Fibroblast of skin of right biceps (primary cell): Measurements from ENCODE around the gene RLN3.
"Not testable (repeated sequence)": the region's sequence is repeated elsewhere in the genome, so short reads cannot be mapped to it uniquely, and the experiment has no call there.

Experiments used
- DNase-seq: peaks from one replicate; pipeline ENCODE4 v3.0.0-alpha.2; 2013

The RLN3 gene

DNA sequence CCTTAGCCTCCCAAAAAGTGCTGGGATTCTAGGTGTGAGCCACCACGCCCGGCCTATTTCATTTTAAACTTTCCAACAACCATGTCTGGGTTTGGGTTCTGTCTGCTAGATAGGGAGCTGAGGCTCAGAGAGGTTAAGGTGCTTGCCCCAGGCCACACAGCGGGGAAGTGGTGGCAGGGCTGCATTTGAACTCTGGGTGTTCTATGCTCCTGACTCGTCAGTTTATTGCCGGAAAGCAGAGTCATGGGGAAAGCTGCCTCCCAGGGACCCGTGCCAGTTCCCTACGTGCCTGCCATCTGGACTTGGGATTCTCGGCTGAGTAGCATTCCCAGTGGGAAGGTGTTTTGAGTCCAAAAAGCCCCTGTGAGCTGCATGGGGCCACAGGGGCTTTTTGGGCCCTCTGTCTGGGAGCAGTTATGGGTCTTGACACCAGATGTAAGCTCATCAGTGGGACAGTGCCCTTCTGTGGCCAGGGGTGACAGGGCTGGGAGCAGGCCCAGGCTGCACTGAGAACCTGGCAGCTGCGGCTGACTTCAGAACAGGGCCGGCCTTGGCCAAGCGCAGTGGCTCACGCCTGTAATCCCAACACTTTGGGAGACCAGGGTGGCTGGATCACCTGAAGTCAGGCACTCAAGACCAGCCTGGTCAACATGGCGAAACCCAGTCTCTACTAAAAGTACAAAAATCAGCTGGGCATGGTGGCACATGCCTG lies 32.8 kb upstream of the RLN3 start:
- DNase-seq: peak; percentile 43

DNA sequence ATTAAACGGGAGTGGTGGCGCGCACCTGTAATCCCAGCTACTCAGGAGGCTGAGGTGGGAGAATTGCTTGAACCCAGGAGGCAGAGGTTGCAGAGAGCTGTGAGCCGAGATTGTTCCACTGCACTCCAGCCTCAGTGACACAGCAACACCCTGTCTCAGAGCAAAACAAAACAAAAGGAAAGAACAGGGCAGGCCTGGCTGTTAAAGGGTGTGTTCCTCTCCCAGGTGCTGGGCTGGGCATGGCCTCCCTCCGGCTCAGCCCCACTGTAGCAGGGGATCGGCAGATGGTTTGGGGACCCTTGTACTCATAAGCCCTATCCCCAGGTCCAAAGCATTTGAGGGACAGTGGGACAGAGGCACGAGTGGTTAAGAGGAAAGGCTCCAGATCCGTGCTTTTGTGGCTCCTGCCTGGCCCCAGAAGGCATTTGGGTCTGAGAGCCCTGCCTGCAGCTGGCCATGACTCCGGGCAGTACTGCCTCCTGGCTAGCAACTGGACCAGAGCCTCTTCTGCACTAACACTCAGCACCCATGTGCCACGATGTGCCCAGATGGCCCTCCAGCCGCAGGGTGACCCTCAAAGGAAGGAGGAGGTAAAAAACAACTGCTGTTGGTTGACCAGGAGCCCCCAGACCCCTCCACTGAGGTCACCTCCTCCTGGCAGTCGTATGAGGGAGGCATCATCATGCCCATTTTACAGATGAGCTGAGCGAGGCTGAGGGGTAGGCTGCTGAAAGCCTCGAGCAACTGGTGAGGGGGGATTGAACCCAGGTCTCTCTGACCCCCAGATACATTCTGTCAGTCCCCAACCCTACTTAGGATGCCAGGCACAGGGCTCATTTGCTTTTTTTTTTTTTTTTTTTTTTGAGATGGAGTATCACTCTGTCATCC lies 31.8 kb upstream of the RLN3 start:
- no peak for DNase-seq

DNA sequence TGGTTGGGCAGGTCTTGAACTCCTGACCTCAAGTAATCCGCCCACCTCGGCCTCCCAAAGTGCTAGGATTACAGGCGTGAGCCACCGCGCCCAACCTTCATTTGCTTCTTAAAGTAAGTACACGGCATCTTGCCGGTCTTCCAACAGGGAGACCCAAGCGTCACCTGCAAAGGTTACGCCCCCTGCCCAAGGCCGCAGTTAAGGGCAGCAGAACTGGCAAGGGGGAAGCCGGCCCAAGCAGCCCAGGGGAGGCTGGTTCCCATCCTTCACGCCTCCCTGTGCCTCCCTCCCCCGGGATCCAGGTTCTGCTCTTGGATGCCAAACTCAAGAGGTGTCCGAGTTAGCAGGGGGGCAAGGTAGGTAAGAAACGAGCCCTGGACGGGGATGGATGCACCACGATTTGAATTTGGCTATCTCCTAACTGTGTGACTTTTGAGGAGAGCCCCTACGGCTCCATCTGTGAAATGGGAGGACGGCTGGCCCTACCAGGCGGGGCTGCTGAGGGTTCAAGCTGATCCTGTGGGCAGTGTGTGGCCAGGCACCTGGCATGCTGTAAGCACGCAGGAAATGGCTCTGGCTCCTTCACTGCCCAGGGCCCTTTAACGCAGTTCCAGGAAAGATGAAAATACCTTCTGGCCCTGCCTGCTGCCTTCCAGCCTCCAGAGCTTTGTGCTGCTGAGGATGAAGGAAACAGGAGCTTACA lies 30.9 kb upstream of the RLN3 start:
- DNase-seq: no peak

DNA sequence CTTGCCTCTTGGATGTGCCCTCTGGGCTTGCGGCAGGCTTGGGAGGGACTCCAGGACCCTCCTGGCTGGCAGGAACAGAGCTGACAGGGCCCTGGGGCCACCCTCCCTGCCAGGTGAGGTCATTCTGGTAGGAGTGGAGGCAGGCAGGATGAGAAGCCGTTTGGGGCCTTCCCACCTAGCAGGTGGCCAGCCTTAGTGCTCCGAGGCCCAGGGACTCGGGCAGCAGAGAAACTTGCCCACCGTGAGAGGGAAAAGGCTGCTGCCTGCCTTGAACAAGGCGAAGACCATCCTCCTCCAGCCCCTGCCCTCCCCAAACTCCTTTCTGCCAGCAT lies 30.4 kb upstream of the RLN3 start:
- DNase-seq: no peak

DNA sequence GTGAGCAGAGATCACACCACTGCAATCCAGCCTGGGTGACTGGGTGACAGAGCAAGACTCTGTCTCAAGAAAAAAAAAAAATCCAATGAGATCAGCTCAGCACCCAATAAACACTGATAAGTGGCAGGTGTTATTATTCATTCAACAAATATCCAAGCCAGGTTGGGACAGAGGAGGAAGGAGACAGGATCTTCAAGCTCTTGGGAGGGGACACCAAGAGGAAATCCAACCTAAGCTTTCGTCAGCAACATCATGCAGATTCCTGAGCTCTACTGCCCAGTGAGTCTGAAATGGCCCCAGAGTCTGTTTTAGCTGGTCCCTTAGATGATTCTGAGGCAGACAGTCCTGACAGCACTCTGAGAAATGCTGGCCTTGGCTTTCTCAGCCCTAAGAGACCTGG lies 29.5 kb upstream of the RLN3 start:
- no peak for DNase-seq

DNA sequence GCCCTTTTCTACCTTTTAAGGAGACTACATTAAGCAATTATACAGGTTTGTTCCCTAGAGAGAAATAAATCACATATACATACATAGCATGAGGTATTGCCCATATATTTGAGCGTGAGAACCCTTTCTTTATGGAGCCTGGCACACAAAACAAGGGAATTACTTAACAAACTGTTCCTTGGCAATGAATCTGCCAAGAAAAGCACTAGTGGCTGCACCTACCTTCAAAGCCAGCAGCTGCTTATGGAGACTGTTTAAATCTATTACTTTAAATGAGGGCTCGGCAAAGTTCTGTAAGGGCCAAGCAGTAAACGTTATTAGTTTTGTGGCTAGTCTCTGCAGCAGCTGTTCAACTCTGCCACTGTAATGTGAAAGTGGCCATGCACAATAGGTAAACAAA lies 28.9 kb upstream of the RLN3 start:
- DNase-seq: no peak

DNA sequence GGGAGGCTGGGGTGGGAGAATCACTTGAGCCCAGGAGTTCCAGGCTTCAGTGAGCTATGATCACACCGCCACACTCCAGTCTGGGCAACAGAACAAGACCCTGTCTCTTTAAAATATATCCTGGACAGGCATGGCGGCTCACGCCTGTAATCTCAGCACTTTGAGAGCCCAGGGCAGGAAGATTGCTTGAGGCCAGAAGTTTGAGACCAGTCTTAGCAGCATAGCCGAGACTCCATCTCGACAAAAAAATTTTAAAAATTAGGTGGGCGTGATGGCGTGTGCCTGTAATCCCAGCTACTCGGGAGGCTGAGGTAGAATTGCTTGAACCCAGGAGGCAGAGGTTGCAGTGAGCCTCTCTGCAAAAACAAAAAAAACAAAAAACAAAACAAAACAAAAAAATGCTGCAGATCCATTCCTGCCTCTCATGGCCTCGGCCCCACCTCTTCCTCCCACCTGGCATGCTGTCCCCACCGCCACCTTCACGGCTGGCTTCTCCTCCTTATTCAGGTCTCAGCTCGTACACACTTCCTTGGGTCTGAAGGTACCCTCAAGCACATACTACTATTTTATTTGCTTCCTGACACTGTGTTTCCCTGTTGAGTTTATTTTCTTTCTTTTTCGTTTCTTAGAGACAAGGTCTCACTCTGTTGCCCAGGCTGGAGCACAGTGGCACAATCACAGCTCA lies 27.1 kb upstream of the RLN3 start:
- DNase-seq: no peak

DNA sequence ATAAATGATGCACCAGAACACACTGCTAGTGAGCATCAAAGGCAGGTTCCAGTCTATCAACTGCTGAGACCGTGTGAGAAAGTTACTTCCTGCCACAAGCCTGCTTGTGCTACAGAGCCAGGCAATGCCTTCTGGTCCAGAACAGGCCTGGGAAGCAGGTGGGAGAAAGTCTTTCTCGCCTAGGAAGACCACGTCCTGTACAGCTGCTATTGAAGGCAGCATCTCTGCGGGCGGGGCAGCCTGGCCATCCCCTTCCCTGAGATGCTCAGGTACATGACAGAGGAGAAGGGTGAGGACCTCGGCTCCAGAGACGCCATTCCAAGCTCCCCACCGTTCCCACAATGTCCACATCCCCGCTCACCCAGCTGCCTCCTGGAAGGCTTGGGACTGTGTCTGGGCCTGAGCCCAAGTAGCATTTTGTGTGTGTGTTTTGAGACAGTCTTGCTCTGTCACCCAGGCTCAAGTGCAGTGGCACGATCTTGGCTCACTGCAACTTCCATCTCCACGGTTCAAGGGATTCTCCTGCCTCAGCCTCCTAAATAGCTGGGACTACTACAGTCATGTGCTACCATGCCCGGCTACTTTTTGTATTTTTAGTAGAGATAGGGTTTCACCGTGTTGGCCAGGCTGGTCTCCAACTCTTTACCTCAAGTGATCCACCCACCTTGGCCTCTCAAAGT lies 25.2 kb upstream of the RLN3 start:
- DNase-seq: no peak

DNA sequence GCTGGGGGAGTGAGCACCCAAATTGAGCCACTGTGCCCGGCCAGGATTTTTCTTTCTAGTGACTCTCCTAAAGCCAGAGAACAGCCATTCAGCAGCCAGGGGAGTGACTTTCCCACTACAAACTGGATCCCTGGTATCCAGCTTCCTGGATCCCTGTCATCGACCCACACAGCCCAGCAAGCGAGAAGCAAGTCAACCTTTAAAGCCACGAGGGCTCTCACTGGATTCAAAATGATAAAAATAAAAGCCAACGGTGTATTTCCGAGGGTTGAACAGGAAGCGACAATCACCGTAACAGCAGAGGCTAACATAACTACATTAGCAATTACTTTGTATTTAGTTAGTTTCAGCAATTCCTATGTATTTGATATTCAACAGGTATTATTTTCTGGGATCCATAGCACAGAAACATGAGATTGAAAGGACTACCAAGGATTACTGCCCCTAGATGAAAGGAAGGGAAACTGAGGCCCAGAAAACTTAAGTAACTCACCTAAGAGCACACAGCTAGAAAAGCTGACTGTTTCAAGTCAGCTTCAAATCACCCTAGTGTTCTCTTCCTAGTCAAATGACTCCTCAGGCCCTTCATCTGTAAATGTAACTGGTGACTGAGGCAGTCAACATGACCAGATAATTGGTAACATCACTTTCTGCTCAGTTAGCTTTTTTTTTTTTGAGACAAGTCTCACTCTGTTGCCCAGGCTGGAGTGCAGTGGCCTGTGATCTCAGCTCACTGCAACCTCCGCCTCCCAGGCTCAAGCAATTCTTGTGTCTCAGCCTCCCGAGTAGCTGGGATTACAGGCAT lies 24.5 kb upstream of the RLN3 start:
- no peak for DNase-seq

DNA sequence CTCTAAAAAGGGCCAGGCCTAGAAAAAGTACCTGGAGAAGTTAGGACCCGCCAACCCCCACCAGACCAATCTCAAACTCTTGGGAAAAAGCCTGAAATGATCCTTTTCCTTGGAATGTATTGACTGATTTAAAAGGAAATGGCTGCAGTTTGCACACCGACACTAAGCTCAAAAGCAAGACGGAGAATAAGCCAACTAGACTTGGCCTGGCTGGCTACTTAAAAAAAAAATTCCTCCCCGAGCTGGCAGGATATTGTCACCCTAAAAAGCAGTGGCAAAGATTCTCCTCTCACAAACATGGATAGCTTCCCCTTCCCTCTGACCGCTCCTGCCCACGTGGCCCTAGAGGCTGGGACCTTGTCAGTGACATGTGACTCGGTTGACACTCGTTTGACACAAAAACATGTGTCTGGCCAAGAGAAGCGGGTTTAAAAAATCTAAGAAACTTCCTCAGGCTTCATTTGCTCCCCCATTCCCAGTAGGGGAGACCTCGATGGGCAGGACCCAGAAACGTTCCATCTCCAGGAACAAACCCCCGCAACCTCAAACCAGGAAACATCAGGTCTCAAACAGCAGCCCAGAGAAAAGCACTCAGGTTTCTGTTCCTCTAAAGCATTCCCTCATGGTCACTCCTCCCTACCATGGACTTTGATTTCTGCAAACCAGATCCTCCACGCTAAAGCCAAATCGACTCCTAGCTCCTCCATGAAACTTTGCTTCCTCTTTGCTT lies 23.2 kb upstream of the RLN3 start:
- no peak for DNase-seq

DNA sequence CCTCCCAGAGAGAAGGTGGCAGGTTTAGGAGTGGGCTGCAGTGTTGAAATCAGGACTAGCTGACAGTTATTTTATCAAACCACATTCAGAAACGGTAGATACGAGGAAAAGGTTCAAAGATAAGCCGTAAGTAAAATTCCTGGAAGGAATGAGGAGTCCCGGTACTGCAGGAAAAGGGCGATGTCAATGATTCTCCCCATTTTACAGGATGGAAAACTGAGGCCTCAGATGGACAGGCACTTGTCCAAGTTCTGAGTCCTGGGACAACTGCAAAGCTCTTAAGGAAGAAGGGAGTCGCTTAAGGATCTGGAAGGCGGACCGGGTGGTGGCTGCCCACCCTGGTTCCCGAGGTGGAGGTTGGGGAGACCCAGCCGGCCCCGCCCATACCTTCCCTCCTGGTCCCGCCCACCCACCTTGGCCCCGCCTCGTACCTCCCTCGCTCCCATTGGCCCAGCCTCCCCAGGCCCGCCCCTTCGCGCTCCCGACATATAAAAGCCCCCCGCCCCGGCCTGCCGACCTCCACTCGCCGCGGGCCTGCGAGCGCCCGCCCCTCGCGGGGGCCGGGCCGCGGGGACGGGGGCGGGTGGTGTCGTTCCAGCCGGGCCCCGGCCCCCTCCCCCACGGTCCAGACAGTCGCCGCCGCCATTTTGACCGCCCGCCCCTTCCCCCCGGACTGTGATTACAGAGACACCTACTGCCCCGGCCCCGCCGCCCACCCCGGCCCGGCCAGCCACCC lies 22.4 kb upstream of the RLN3 start:
- DNase-seq: peak; percentile 88

DNA sequence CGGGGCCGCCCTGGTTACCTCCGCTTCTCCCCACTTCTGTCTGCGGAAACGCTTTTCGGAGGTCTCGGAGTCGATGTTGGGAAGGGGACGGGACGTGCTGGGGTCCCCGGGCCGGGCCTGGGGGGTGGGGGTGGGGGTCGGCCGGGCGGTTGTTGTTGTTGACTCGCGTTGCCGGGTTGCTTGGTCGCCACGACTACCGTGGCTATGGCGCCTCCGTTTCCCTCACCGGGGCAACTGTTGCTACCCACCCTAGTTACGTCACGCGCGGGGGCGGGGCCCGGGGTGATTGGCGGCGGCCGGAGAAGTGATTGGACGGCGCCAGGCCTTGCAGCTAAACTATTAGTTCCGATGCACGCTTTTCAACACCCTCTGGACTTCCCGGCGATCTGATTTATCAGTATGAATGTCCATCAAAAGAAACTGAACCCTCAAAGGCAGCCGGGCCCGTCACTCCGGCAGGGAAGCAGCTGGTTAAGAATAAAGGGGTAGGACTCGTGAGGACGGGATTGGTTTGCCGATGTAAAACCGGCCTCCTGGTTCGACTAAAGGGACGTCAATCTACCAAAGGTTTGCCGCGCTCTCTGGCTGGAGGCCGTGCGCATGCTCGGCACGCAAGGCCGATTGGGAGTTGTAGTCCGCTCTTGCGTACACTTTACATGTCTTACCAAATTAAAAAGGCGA lies 21.7 kb upstream of the RLN3 start, which contains the start of gene RFX1:
Gene RFX1, minus strand, starts transcription at position 236 of the 681 bp plus-strand sequence. CDS start 12,477 bp downstream, outside the sequence.
- peak; percentile 100 for DNase-seq

DNA sequence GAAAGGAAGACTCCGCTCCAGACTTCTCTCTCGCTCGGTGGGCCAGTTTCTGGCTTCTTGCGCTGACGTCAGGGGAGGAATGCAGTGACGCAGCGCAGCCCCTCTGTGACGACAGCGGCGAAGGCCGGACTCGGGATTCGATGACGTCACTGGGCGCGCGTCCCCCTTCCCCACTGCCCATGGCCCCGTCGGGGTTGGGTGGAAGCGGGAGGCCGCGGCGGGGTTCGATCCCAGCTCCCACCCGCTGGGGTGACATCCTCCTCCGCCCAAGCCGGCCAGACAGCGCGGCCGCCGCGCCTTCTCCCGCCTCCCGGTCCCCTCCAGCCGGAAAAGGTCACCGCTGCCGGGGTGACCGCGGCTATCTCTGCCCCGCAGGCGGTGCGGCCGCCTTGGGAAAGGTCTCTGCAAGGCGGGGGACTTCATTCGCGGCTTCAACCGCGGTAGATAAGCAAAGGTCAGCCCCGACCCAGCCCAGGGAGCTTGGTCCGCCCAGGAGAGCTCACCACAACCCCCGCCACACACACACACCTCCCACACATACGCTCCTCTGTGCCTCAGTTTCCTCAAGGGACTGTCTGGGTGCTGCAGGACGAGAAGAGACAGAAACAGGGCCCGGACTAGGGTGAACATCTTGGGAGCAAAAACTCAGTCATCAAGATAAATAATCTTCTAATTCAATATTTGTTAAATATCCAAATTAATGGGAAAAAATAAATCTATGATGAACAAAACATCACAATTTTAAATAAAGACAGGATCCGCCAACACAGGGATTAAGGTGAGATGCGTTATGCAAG lies 21.0 kb upstream of the RLN3 start:
- no peak for DNase-seq

DNA sequence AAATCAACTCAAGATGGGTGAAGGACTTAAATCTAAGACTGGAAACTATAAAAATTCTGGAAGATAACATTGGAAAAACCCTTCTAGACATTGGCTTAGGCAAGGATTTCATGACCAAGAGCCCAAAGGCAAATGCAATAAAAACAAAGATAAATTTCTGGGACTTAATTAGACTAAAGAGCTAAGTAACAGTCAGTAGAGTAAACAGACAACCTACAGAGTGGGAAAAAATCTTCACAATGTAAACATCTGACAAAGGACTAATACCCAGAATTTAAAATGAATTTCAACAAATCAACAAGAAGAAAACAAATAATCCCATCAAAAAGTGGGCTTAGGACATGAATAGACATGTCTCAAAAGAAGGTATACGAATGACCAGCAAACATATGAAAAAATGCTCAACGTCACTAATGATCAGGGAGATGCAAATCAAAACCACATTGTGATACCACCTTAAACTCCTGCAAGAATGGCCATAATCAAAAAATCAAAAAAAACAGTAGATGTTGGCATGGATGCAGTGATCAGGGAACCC lies 15.5 kb upstream of the RLN3 start:
- no peak for DNase-seq

DNA sequence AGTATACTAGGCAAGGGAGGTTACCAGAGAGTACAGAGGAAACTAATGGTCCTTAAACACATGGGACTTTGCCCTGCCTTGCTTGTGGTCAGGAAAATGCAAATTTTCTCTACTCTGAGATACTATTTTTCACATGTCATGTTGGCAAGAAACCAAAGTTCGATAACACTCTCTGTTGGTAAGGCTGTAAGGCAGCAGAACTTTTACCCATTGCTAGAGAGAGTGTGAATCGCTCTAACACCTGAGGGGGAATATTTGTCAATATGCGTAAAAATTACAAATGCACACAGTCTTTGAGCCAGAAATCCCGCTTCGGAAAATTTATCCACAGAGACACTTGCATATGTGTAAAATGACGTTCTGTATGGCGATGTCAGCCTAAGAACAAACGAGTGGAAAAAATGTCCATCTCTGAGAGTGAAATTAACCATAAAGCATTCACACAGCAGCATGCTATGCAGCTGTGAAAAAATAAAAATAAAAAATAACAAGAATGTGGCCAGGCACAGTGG lies 12.4 kb upstream of the RLN3 start:
- DNase-seq: no peak

DNA sequence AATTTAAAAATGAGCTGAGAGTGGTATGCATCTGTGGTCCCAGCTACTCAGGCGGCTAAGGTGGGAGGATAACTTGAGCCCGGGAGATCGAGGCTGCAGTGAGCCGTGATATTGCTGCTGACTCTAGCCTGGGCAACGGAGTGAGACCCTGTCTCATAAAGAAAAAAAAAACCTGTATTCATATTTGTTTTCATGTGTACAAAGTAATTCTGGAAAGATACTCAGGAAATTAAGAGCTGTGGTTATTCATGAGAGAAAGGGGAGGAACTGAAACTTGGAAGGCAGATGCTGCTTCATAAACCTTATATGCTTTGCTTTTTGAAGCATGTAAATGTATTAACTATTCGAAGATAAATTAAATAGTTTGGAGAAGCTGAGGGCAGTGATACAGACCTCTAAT lies 8.8 kb upstream of the RLN3 start:
- no peak for DNase-seq

DNA sequence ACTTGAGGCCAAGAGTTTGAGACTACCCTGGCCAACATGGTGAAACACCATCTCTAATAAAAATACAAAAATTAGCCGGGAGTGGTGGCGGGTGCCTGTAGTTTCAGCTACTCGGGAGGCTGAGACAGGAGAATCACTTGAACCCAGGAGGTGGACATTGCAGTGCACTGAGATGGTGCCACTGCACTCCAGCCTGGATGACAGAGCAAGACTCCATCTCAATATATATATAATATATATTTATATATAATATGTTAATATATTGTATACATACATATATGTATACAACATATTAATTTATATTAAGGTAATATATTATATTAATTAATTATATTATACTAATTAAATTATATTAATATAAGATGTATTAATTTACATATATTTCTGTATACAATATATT lies 8.2 kb upstream of the RLN3 start:
- not testable (repeated sequence) for DNase-seq

DNA sequence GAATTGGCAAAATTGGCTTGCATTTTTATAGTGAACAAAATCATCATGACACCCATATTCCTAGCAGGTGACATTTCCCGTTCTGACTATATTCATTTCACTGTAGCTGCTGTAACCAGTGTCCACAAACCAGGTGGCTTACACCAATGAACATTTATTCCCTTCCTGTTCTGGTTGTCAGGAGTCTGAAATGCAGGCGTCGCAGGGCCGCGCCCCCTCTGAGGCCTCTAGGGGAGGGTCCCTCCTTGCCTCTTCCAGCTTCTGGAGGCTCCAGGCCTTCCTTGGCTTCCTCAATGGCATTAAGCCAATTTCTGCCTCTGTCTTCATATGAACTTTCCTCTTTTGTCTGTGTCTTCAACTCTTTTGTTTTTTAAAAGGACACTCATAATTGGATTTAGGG lies 6.5 kb upstream of the RLN3 start:
- no peak for DNase-seq
